Cerebellar cortex (tissue), 1 donor: ENCODE results near the gene NUDT3.
"Not testable (repeated sequence)": the region's sequence is repeated elsewhere in the genome, so short reads cannot be mapped to it uniquely, and the experiment has no call there.

ENCODE experiments used
- DNase-seq: peaks from one replicate; pipeline ENCODE4 v3.0.0-alpha.2; 2015; ENCODE audit warnings: low spot score

Gene NUDT3

GRCh38 chr6:34370361-34370760 lies 22.1 kb downstream of the NUDT3 start:
- no peak for DNase-seq

GRCh38 chr6:34369385-34369784 lies 23.1 kb downstream of the NUDT3 start:
- DNase-seq = no peak

- DNase-seq = no peak
Measured at GRCh38 chr6:34366639-34366921, 25.9 kb downstream of the NUDT3 start.

GRCh38 chr6:34365781-34366638 lies 26.5 kb downstream of the NUDT3 start:
- DNase-seq = not testable (repeated sequence)

- DNase-seq = not testable (repeated sequence)
Measured at GRCh38 chr6:34363681-34364075, 28.8 kb downstream of the NUDT3 start.

GRCh38 chr6:34362909-34363680 lies 29.4 kb downstream of the NUDT3 start:
- no peak for DNase-seq

GRCh38 chr6:34362176-34362575 lies 30.3 kb downstream of the NUDT3 start:
- no peak for DNase-seq

- no peak for DNase-seq
Measured at GRCh38 chr6:34360556-34360955, 31.9 kb downstream of the NUDT3 start.

- DNase-seq = peak; percentile 36
Measured at GRCh38 chr6:34359418-34360158, 32.9 kb downstream of the NUDT3 start.

- no peak for DNase-seq
Measured at GRCh38 chr6:34358389-34358905, 34.0 kb downstream of the NUDT3 start.

- no peak for DNase-seq
Measured at GRCh38 chr6:34357937-34358336, 34.5 kb downstream of the NUDT3 start.

- DNase-seq = no peak
Measured at GRCh38 chr6:34355889-34356288, 36.6 kb downstream of the NUDT3 start.

GRCh38 chr6:34354230-34354629 lies 38.2 kb downstream of the NUDT3 start:
- DNase-seq = not testable (repeated sequence)

GRCh38 chr6:34353530-34353929 lies 38.9 kb downstream of the NUDT3 start:
- not testable (repeated sequence) for DNase-seq

GRCh38 chr6:34352305-34352937 lies 40.0 kb downstream of the NUDT3 start:
- no peak for DNase-seq

GRCh38 chr6:34350934-34351217 lies 41.6 kb downstream of the NUDT3 start:
- DNase-seq = no peak

- DNase-seq = peak; percentile 37
Measured at GRCh38 chr6:34350137-34350933, 42.1 kb downstream of the NUDT3 start.

GRCh38 chr6:34349211-34349610 lies 43.3 kb downstream of the NUDT3 start:
- no peak for DNase-seq

GRCh38 chr6:34347303-34347702 lies 45.2 kb downstream of the NUDT3 start:
- DNase-seq = no peak

GRCh38 chr6:34346175-34347119 lies 46.0 kb downstream of the NUDT3 start:
- DNase-seq = no peak
